Progenitor cell of endocrine pancreas (in vitro differentiated cells): ENCODE results near the gene EPB42. TPM values are rescaled to one million over a fixed set of nuclear protein-coding genes. Genes with fewer than 3 reads are reported as not detected.

ENCODE experiments used
- DNase-seq: peaks from one replicate; pipeline ENCODE4 v3.0.0; 2021; ENCODE audit warnings: low spot score; ENCODE audit not compliant: unreplicated experiment
- H3K27ac Mint-ChIP-seq: 2 replicates; pipeline ENCODE4 v1.8.0; 2021; ENCODE audit warnings: mild to moderate bottlenecking, moderate library complexity, mixed read lengths
- H3K27me3 Mint-ChIP-seq: 2 replicates; pipeline ENCODE4 v1.8.0; 2021; ENCODE audit warnings: mixed read lengths
- H3K36me3 Mint-ChIP-seq: 2 replicates; pipeline ENCODE4 v1.8.0; 2022; ENCODE audit warnings: mixed read lengths; ENCODE audit not compliant: insufficient read depth
- H3K4me1 Mint-ChIP-seq: 2 replicates; pipeline ENCODE4 v1.8.0; 2021; ENCODE audit warnings: low read depth, mixed read lengths
- H3K4me3 Mint-ChIP-seq: 2 replicates; pipeline ENCODE4 v1.8.0; 2021; ENCODE audit warnings: low read depth, mild to moderate bottlenecking, moderate library complexity, mixed read lengths
- H3K9me3 Mint-ChIP-seq: 2 replicates; pipeline ENCODE4 v1.8.0; 2021; ENCODE audit warnings: low read depth, mixed read lengths
- total RNA-seq: library from RNA; stranded (reverse); gene quantifications from 2 replicates; pipeline ENCODE4 v1.2.1, GENCODE V29; 2021
- TF ChIP-seq, protein P1 (sequence below): fragments of 200-600 bp; sonication (generic); IDR thresholded peaks from one replicate; pipeline ENCODE4 v1.5.0; 2021; ENCODE audit warnings: antibody characterized with exemption, mild to moderate bottlenecking; ENCODE audit not compliant: unreplicated experiment

The EPB42 gene
- total RNA-seq, 1 donor from 2014 or later, result not detected

DNA sequence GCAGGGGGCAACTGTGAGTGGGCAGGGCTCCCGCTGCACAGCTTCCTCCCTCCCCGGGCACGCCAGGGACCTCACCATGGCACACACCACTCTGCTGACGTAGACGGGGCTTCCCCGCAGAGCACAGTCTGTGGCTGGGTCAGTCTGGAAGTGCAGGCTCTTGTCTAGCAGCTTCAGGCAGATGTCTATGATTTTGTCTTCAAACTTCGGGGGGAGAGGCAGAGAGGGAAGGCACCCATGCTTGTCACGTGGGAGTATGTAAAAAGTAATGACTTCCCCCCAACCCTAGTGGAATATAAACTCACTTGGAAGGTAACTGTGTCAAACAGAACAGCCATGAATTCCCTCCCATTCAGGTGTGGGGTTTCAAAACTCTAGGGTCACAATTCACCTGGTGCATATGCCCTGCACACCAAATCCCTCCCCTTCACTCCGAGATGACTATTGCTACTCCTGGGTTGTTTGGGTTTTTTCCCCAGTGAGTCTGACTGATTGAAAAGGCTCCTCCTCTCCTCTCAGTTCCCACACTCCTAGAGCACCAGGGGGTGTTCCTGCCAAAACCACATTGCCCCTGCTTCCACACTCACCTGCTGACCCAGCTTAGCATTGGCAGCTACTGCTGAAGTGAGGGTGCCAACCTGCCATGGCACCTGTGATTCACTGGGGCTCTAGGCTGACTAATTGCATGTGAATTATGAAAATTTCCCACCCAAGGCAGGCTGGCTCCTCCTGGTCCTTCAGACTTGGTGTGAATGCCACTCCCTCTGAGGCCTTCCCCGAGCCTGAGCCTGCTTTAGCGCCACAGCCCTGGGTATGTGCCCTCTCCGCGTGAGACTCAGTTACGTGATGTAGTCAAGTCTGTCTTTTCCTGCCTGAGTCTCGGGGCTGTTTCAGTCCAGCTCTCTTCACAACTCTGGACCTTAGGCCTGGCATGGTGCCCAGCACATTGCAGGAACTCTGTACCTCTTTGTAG lies 32.9 kb upstream of the EPB42 start:
- H3K9me3 Mint-ChIP-seq, result no peaks in the 10 kb centered on the region
- no peaks in the 10 kb centered on the region for H3K4me1 Mint-ChIP-seq
- H3K27ac Mint-ChIP-seq, result no peak overlapping the region
- H3K27me3 Mint-ChIP-seq, result peaks cover 8% of the 10 kb centered on the region
- H3K4me3 Mint-ChIP-seq, result no peak overlapping the region
- no peak for DNase-seq
- TF ChIP-seq, protein P1, sequence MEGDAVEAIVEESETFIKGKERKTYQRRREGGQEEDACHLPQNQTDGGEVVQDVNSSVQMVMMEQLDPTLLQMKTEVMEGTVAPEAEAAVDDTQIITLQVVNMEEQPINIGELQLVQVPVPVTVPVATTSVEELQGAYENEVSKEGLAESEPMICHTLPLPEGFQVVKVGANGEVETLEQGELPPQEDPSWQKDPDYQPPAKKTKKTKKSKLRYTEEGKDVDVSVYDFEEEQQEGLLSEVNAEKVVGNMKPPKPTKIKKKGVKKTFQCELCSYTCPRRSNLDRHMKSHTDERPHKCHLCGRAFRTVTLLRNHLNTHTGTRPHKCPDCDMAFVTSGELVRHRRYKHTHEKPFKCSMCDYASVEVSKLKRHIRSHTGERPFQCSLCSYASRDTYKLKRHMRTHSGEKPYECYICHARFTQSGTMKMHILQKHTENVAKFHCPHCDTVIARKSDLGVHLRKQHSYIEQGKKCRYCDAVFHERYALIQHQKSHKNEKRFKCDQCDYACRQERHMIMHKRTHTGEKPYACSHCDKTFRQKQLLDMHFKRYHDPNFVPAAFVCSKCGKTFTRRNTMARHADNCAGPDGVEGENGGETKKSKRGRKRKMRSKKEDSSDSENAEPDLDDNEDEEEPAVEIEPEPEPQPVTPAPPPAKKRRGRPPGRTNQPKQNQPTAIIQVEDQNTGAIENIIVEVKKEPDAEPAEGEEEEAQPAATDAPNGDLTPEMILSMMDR, result no peak
- no peaks in the 10 kb centered on the region for H3K36me3 Mint-ChIP-seq

DNA sequence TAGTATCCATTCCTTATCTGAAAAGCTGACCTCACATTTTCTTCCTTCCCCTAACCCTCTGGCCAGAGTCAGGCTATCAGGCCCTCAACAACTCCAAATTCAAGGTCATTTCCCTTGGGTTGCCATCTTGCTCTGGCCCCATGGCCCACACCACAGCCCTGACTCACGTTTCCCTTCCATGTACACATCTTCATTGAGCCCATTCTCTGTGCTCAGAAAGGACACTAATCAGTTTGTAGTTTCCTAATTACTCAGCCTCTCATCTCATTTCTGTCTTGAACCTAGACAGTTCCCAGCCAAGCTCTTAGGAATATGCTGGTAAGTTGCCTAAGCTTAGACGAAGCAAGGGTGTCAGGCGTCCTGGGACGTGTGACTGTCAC lies 31.0 kb upstream of the EPB42 start:
- Mint-ChIP-seq H3K4me3 (no peak overlapping the region), H3K27ac (no peak overlapping the region), H3K4me1 (no peaks in the 10 kb centered on the region), H3K9me3 (no peaks in the 10 kb centered on the region), H3K27me3 (peaks cover 8% of the 10 kb centered on the region), H3K36me3 (no peaks in the 10 kb centered on the region)
- TF ChIP-seq, protein P1, result no peak
- no peak for DNase-seq

DNA sequence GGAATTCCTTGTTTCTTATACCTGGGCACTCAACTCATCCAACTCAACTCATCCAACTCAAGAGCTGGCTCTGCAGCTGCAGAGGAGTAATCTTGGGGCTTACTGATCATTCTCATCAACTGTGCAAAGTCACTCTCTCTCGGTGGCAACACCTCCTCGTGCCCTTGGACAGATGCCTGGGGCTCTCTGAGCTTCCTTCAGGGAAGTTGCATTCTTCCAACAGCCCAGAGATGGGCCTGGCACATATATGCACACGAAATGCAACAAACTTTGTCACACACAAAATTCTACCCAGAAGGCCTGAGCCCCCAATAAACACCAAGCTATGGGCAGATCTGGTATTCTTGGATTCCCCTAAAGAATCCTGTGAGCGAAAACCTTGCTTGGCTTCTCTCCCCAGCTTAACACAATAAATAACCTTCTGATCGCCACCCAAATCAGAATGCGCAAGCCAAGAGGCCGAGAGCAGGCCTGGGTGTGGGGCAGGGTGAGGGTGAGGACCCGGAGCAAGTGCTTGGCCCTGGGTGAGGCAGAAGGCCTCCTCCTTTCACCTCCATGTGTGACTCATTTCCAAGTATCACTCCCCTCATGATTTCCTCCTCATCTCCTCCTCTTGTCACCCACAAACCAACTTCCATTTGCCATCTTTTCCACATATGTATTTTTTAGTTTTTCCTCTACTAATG lies 30.5 kb upstream of the EPB42 start:
- TF ChIP-seq, protein P1, result no peak
- H3K27me3 Mint-ChIP-seq, result peaks cover 8% of the 10 kb centered on the region
- DNase-seq, result no peak
- H3K36me3 Mint-ChIP-seq, result no peaks in the 10 kb centered on the region
- H3K4me1 Mint-ChIP-seq, result no peaks in the 10 kb centered on the region
- H3K27ac Mint-ChIP-seq, result no peak overlapping the region
- no peaks in the 10 kb centered on the region for H3K9me3 Mint-ChIP-seq
- no peak overlapping the region for H3K4me3 Mint-ChIP-seq

DNA sequence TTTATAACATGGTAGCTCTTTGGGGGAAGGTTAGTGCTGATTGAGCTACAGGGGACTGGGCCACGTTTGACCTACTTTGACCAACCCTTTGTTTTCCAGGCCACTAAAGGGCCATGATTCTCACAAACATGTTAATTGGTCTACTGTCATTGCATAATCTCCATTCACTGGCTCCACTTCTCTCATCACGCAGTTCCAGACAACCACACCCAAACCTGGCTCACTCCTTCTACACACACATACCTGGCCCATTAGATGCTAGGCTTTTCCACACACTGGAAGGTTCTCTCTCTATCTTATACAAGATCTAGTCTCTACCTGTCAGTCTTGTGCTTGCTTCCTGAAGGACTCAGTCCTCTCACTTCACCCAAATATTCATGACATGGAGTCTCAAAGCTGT lies 30.0 kb upstream of the EPB42 start:
- no peak overlapping the region for H3K4me3 Mint-ChIP-seq
- TF ChIP-seq, protein P1, result no peak
- no peak for DNase-seq
- H3K9me3 Mint-ChIP-seq, result no peaks in the 10 kb centered on the region
- no peak overlapping the region for H3K27ac Mint-ChIP-seq
- no peaks in the 10 kb centered on the region for H3K36me3 Mint-ChIP-seq
- H3K27me3 Mint-ChIP-seq, result peaks cover 8% of the 10 kb centered on the region
- no peaks in the 10 kb centered on the region for H3K4me1 Mint-ChIP-seq

DNA sequence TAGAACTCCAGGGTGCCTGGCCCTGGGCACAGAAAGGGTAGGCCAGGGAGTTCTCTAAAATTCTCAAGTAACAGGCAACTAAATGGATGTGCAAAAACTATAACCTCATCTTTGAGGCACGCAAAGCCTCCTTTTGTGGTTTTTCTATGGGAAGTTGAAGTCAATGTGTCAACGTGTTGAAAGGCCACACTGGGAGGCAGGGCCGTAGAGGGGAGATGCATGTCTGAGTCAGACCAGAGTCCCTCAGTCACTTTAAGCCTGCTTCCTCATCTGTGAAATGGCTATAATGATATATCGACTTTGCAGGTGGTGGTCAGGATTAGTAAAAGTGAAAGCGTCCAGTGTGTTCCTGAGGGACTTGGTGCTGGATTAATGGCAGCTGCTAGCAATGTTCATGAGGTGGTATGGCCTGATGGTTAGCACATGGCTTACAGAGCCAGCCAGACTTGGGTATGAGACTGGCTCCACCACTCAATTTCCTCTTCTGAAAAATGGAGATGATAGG lies 28.9 kb upstream of the EPB42 start:
- H3K9me3 Mint-ChIP-seq, result no peaks in the 10 kb centered on the region
- H3K4me3 Mint-ChIP-seq, result no peak overlapping the region
- TF ChIP-seq, protein P1, result no peak
- H3K36me3 Mint-ChIP-seq, result no peaks in the 10 kb centered on the region
- no peak for DNase-seq
- no peak overlapping the region for H3K27ac Mint-ChIP-seq
- no peaks in the 10 kb centered on the region for H3K4me1 Mint-ChIP-seq
- peaks cover 8% of the 10 kb centered on the region for H3K27me3 Mint-ChIP-seq
